Coronary artery (tissue), 2 donors: ENCODE data around the gene PTPRD.

Source experiments
- DNase-seq: peaks from one replicate; pipeline ENCODE4 v3.0.0-alpha.2; 2017; ENCODE audit warnings: low spot score
- H3K27ac ChIP-seq, 2 donors: fragments of 200-600 bp; sonication (generic); one replicate each; pipeline ENCODE4 v1.5.1; 2016 to 2019
- H3K4me3 ChIP-seq: fragments of 200-600 bp; sonication (generic); 2 replicates; pipeline ENCODE4 v1.5.1; 2016; ENCODE audit warnings: mild to moderate bottlenecking, moderate library complexity
- CTCF ChIP-seq: fragments of 200-600 bp; sonication (generic); IDR thresholded peaks from one replicate; pipeline ENCODE4 v1.5.1; 2019; ENCODE audit warnings: antibody characterized with exemption

The PTPRD gene

GRCh38 chr9:10613419-10613818 lies 617 bp upstream of the PTPRD start:
- peak overlapping the region; percentile 76 for H3K4me3 ChIP-seq

GRCh38 chr9:10605388-10605787 lies 7.4 kb downstream of the PTPRD start:
- Histone ChIP-seq H3K4me3 (no peak overlapping the region), H3K27ac (no peak overlapping the region)
- no peak for DNase-seq
- no peak for TF ChIP-seq CTCF

More at GRCh38 chr9:10613419-10613818, 617 bp upstream of the PTPRD start:
- no peak for TF ChIP-seq CTCF
- no peak overlapping the region for H3K27ac ChIP-seq
- DNase-seq: no peak

GRCh38 chr9:10604927-10605326 lies 7.9 kb downstream of the PTPRD start:
- no peak for DNase-seq
- no peak for TF ChIP-seq CTCF

GRCh38 chr9:10597801-10598200 lies 15.0 kb downstream of the PTPRD start:
- H3K4me3 ChIP-seq: no peak overlapping the region
- no peak for DNase-seq
- no peak overlapping the region for H3K27ac ChIP-seq
- TF ChIP-seq CTCF: no peak

More at GRCh38 chr9:10604927-10605326, 7.9 kb downstream of the PTPRD start:
- no peak overlapping the region for H3K4me3 ChIP-seq
- no peak overlapping the region for H3K27ac ChIP-seq

GRCh38 chr9:10594482-10594881 lies 18.3 kb downstream of the PTPRD start:
- TF ChIP-seq CTCF: no peak
- no peak for DNase-seq
- H3K27ac ChIP-seq: no peak overlapping the region
- no peak overlapping the region for H3K4me3 ChIP-seq

GRCh38 chr9:10586407-10586806 lies 26.4 kb downstream of the PTPRD start:
- no peak for TF ChIP-seq CTCF
- Histone ChIP-seq H3K4me3 (no peak overlapping the region), H3K27ac (no peak overlapping the region)
- DNase-seq: no peak

- Histone ChIP-seq H3K27ac (no peak overlapping the region), H3K4me3 (no peak overlapping the region)
- no peak for DNase-seq
- TF ChIP-seq CTCF: no peak
These were observed 41.1 kb downstream of the PTPRD start for GRCh38 chr9:10571699-10572098.
